GM23338 (cell line): ENCODE measurements around the gene CAMTA1. TPM values are rescaled to one million over a fixed set of nuclear protein-coding genes. Genes with fewer than 3 reads are reported as not detected.
A peak's percentile ranks its signal among the peaks of the same experiment; 100 is the strongest.

Experiments
- ATAC-seq: fragments of 200-7000 bp; cut with Tn5 transposase; 3 replicates; pipeline ENCODE4 v1.9.1; 2020
- DNase-seq: peaks from one replicate; pipeline ENCODE4 v3.0.0-alpha.2; 2015; ENCODE audit warnings: low spot score
- H2AFZ ChIP-seq: fragments of 200-600 bp; sonication (generic); 2 replicates; pipeline ENCODE4 v1.8.0; 2016; ENCODE audit warnings: antibody characterized with exemption, mild to moderate bottlenecking, moderate library complexity
- H3F3A ChIP-seq: fragments of 200-600 bp; sonication (generic); replicated peaks from 2 replicates; pipeline ENCODE4 v1.8.0; 2017; ENCODE audit warnings: antibody characterized with exemption, mixed run types, low read depth
- H3K27ac ChIP-seq: fragments of 200-600 bp; sonication (generic); 2 replicates; pipeline ENCODE4 v1.6.1; 2016; ENCODE audit warnings: low read depth
- H3K27me3 ChIP-seq: fragments of 200-600 bp; sonication (generic); 2 replicates; pipeline ENCODE4 v1.8.0; 2016; ENCODE audit warnings: mild to moderate bottlenecking, mixed run types, moderate library complexity; ENCODE audit not compliant: insufficient read depth
- H3K36me3 ChIP-seq: fragments of 200-600 bp; sonication (generic); 2 replicates; pipeline ENCODE4 v1.8.0; 2016; ENCODE audit warnings: mild to moderate bottlenecking; ENCODE audit not compliant: insufficient read depth
- H3K4me1 ChIP-seq: fragments of 200-600 bp; sonication (generic); 2 replicates; pipeline ENCODE4 v1.8.0; 2016; ENCODE audit warnings: mild to moderate bottlenecking, moderate library complexity; ENCODE audit not compliant: insufficient read depth
- H3K4me2 ChIP-seq: fragments of 200-600 bp; sonication (generic); 2 replicates; pipeline ENCODE4 v1.7.1; 2017; ENCODE audit warnings: mixed run types
- H3K4me3 ChIP-seq: fragments of 200-600 bp; sonication (generic); 2 replicates; pipeline ENCODE4 v1.6.1; 2016; ENCODE audit warnings: mixed run types
- H3K79me2 ChIP-seq: fragments of 200-600 bp; sonication (generic); replicated peaks from 2 replicates; pipeline ENCODE4 v1.8.0; 2017; ENCODE audit warnings: mild to moderate bottlenecking; ENCODE audit not compliant: insufficient read depth
- H3K9me2 ChIP-seq: fragments of 200-600 bp; sonication (generic); 2 replicates; pipeline ENCODE4 v1.8.0; 2017; ENCODE audit not compliant: insufficient read depth
- H4K20me1 ChIP-seq: fragments of 200-600 bp; sonication (generic); replicated peaks from 2 replicates; pipeline ENCODE4 v1.8.0; 2017; ENCODE audit warnings: mild to moderate bottlenecking; ENCODE audit not compliant: insufficient read depth
- H3K27ac Mint-ChIP-seq: 2 replicates; pipeline ENCODE4 v1.8.0; 2020; ENCODE audit warnings: inconsistent platforms, mild to moderate bottlenecking, moderate library complexity, mixed read lengths
- H3K27me3 Mint-ChIP-seq: 3 replicates; pipeline ENCODE4 v1.8.0; 2022; ENCODE audit warnings: low read depth, mild to moderate bottlenecking, moderate library complexity, mixed read lengths, inconsistent platforms; ENCODE audit not compliant: insufficient read depth, poor library complexity
- H3K36me3 Mint-ChIP-seq: 3 replicates; pipeline ENCODE4 v1.8.0; 2021; ENCODE audit warnings: low read depth, mild to moderate bottlenecking, inconsistent platforms, moderate library complexity, mixed read lengths
- H3K4me1 Mint-ChIP-seq: 3 replicates; pipeline ENCODE4 v1.8.0; 2020; ENCODE audit warnings: mild to moderate bottlenecking, inconsistent platforms, mixed read lengths
- H3K4me3 Mint-ChIP-seq: 3 replicates; pipeline ENCODE4 v1.8.0; 2021; ENCODE audit warnings: moderate library complexity, mild to moderate bottlenecking, inconsistent platforms, mixed read lengths
- H3K9me3 Mint-ChIP-seq: 3 replicates; pipeline ENCODE4 v1.8.0; 2020; ENCODE audit warnings: moderate library complexity, mild to moderate bottlenecking, inconsistent platforms, mixed read lengths
- CREB1 ChIP-seq: fragments of 250-450 bp; sonication (Bioruptor Pico); IDR thresholded peaks from 2 replicates; pipeline ENCODE4 v1.5.0; 2020; ENCODE audit warnings: low read depth, mild to moderate bottlenecking, moderate library complexity
- EZH2 ChIP-seq: fragments of 200-600 bp; sonication (generic); IDR thresholded peaks from one replicate; pipeline ENCODE4 v1.8.0; 2017; ENCODE audit warnings: antibody characterized with exemption, mild to moderate bottlenecking, low read depth; ENCODE audit not compliant: unreplicated experiment
- EZH2phosphoT487 ChIP-seq: fragments of 200-600 bp; sonication (generic); IDR thresholded peaks from one replicate; pipeline ENCODE4 v1.8.1; 2018; ENCODE audit warnings: antibody characterized with exemption; ENCODE audit not compliant: unreplicated experiment
- JUNB ChIP-seq: IDR thresholded peaks from one replicate; pipeline ENCODE4 v1.6.1; 2016; ENCODE audit warnings: antibody characterized with exemption; ENCODE audit not compliant: unreplicated experiment
- POLR2AphosphoS5 ChIP-seq: IDR thresholded peaks from 2 replicates; pipeline ENCODE4 v1.6.1; 2016; ENCODE audit warnings: antibody characterized with exemption, low read depth
- STAT1 ChIP-seq: IDR thresholded peaks from one replicate; pipeline ENCODE4 v1.6.1; 2016; ENCODE audit warnings: antibody characterized with exemption; ENCODE audit not compliant: unreplicated experiment
- ZNF114 ChIP-seq: fragments of 250-450 bp; sonication (Bioruptor Pico); IDR thresholded peaks from 2 replicates; pipeline ENCODE4 v1.5.0; 2020; ENCODE audit warnings: mild to moderate bottlenecking, moderate library complexity
- ZNF331 ChIP-seq: fragments of 250-450 bp; sonication (Bioruptor Pico); IDR thresholded peaks from 2 replicates; pipeline ENCODE4 v1.5.0; 2020; ENCODE audit warnings: low read depth, mild to moderate bottlenecking, moderate library complexity
- polyA plus RNA-seq: library from polyadenylated mRNA; unstranded; fragments of >200 nt; fragmentation: Nextera tagmentation; extraction: Ambion mirVana; gene quantifications from 2 replicates; pipeline ENCODE4 v1.2.1, GENCODE V29; 2016
- total RNA-seq: library from RNA; depleted of rRNA; stranded (reverse); fragments of >200 nt; shearing (Covaris generic); gene quantifications from 2 replicates; pipeline ENCODE4 v1.2.3, GENCODE V29; 2014
- TF ChIP-seq, protein P1 (sequence below), 2 experiments: fragments of 200-600 bp in 1 of 2; sonication (generic) in 1 of 2; conservative IDR thresholded peaks; 2 replicates each; pipeline versions ENCODE4 v1.5.1 to v1.6.1; 2016 to 2017; ENCODE audit warnings: antibody characterized with exemption in 2 of 2, low read depth in 2 of 2, mild to moderate bottlenecking in 2 of 2, moderate library complexity in 1 of 2
- TF ChIP-seq, protein P2 (sequence below): IDR thresholded peaks from 2 replicates; pipeline ENCODE4 v1.6.1; 2016; ENCODE audit warnings: antibody characterized with exemption
- TF ChIP-seq, protein P3 (sequence below): IDR thresholded peaks from one replicate; pipeline ENCODE4 v1.6.1; 2018; ENCODE audit warnings: antibody characterized with exemption; ENCODE audit not compliant: unreplicated experiment

CAMTA1 gene
- total and polyA plus RNA-seq, 2 experiments from 2014 or later, result 115 to 519 TPM

DNA sequence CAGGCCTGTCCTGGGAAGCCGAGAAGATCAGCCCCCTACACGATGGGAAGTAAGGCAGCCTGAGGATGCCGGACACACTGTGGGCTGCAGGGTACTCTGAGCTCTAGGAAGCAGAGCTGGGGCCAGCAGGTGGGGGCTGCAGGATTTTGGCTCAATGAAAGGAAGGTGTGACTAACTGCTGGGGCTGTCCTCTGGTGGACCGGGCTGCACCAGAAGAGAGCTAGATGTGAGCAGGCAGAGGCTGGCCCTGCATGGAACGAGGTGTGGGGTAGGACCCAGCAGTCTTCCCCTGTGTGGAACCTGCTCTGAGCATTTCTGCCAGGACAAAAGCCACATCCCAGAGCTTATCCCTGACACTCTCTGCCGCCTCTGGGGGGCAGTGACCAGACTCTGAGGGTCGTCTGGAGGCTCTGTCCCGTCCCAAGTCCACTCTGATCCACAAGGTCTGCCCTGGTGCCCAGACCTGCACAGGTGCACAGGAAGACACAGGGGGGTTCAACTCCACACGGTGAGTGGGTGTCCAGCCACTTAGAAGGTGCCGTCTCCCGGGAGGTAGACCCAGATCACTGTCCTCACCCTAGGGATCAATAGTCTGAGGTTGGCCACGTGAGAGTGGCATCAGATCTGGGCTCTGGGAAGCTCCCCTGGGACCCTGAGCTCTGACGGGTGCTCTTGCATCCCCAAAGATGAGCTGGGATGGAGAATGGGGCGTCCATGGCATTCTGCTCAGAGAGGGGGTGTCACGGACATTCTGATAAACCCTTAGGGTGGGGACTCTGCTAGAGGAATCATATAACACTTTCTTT is 798.2 kb downstream of the CAMTA1 start (continued):
- TF ChIP-seq ZNF114, result no peak
- TF ChIP-seq, protein P1, sequence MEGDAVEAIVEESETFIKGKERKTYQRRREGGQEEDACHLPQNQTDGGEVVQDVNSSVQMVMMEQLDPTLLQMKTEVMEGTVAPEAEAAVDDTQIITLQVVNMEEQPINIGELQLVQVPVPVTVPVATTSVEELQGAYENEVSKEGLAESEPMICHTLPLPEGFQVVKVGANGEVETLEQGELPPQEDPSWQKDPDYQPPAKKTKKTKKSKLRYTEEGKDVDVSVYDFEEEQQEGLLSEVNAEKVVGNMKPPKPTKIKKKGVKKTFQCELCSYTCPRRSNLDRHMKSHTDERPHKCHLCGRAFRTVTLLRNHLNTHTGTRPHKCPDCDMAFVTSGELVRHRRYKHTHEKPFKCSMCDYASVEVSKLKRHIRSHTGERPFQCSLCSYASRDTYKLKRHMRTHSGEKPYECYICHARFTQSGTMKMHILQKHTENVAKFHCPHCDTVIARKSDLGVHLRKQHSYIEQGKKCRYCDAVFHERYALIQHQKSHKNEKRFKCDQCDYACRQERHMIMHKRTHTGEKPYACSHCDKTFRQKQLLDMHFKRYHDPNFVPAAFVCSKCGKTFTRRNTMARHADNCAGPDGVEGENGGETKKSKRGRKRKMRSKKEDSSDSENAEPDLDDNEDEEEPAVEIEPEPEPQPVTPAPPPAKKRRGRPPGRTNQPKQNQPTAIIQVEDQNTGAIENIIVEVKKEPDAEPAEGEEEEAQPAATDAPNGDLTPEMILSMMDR (conservative IDR thresholded peaks at IDR 0.05; ENCODE audit: low read depth in 2 of 2), result peak in 1 of 2 experiments; percentile 29; a peak in 2 of 4 replicates

DNA sequence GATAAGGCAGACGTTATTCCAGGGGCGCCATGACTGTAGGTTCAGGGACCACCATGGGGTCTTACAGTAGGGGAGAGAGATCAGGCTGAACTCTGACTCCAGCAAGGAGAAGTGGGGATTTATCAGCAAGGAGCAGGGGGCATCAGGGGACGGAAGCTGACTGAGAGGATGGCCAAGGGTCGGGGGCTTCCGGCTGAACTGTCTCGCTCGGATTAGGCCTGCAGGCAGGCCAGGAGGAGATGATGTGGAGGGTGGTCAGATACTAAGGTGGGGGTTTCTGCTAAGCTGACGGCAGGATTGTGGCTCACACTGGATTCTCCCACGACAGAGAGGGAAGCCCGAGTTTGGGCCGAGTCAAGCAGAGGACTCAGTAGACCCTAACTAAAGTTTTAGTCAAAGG is 798.9 kb downstream of the CAMTA1 start:
- no peaks in the 10 kb centered on the region for H3K36me3 Mint-ChIP-seq
- no peaks in the 10 kb centered on the region for H3K36me3 ChIP-seq
- H3F3A ChIP-seq, result no peaks in the 10 kb centered on the region
- no peak overlapping the region for H3K27ac ChIP-seq
- peaks cover 18% of the 10 kb centered on the region for H3K27me3 Mint-ChIP-seq
- no peak overlapping the region for H3K4me3 Mint-ChIP-seq
- ATAC-seq (no peak), DNase-seq (no peak)
- H4K20me1 ChIP-seq, result no peaks in the 10 kb centered on the region
- H3K4me1 ChIP-seq, result no peaks in the 10 kb centered on the region
- no peak overlapping the region for H2AFZ ChIP-seq
- no peak overlapping the region for H3K4me2 ChIP-seq
- no peak overlapping the region for H3K27ac Mint-ChIP-seq
- H3K4me3 ChIP-seq, result no peak overlapping the region
- no peaks in the 10 kb centered on the region for H3K9me3 Mint-ChIP-seq
- no peaks in the 10 kb centered on the region for H3K9me2 ChIP-seq
- no peaks in the 10 kb centered on the region for H3K27me3 ChIP-seq
- no peaks in the 10 kb centered on the region for H3K79me2 ChIP-seq
- peaks cover 6% of the 10 kb centered on the region; the same call in 1 of the 3 replicates for H3K4me1 Mint-ChIP-seq
- TF ChIP-seq, protein P2, sequence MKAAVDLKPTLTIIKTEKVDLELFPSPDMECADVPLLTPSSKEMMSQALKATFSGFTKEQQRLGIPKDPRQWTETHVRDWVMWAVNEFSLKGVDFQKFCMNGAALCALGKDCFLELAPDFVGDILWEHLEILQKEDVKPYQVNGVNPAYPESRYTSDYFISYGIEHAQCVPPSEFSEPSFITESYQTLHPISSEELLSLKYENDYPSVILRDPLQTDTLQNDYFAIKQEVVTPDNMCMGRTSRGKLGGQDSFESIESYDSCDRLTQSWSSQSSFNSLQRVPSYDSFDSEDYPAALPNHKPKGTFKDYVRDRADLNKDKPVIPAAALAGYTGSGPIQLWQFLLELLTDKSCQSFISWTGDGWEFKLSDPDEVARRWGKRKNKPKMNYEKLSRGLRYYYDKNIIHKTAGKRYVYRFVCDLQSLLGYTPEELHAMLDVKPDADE, result no peak
- no peak for TF ChIP-seq ZNF114

DNA sequence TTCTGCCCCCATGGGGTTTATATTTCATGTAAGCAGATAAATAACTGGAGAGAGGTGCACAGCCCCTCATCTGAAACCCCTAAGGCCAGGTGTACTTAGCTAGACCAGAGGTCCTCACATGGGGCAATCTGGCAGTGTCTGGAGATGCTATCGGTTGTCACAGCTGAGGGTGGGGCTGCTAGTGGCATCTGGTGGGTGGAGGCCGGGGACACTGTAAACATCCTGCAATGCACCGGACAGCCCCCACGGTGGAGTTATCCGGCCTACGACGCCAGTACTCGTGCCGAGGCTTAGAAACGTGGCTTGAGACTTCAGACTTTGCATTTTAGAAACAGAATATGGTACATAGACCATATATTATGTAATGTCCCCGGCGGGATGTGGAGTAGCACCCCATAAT is 799.4 kb downstream of the CAMTA1 start:
- H3K9me3 Mint-ChIP-seq, result no peaks in the 10 kb centered on the region
- peaks cover 6% of the 10 kb centered on the region; the same call in 1 of the 3 replicates for H3K4me1 Mint-ChIP-seq
- Histone ChIP-seq H4K20me1 (no peaks in the 10 kb centered on the region), H3K27ac (no peak overlapping the region), H3K27me3 (no peaks in the 10 kb centered on the region), H3K9me2 (no peaks in the 10 kb centered on the region), H3K79me2 (no peaks in the 10 kb centered on the region), H3K4me1 (no peaks in the 10 kb centered on the region), H3K36me3 (no peaks in the 10 kb centered on the region), H3F3A (no peaks in the 10 kb centered on the region), H3K4me2 (no peak overlapping the region), H3K4me3 (no peak overlapping the region), H2AFZ (no peak overlapping the region)
- H3K27me3 Mint-ChIP-seq, result peaks cover 15% of the 10 kb centered on the region
- no peak for ATAC-seq
- DNase-seq, result no peak
- no peak for TF ChIP-seq ZNF331 (CRISPR knock-in tag)
- no peak for TF ChIP-seq EZH2
- TF ChIP-seq ZNF114, result no peak
- TF ChIP-seq STAT1, result no peak
- no peak for TF ChIP-seq POLR2AphosphoS5
- TF ChIP-seq, protein P3, sequence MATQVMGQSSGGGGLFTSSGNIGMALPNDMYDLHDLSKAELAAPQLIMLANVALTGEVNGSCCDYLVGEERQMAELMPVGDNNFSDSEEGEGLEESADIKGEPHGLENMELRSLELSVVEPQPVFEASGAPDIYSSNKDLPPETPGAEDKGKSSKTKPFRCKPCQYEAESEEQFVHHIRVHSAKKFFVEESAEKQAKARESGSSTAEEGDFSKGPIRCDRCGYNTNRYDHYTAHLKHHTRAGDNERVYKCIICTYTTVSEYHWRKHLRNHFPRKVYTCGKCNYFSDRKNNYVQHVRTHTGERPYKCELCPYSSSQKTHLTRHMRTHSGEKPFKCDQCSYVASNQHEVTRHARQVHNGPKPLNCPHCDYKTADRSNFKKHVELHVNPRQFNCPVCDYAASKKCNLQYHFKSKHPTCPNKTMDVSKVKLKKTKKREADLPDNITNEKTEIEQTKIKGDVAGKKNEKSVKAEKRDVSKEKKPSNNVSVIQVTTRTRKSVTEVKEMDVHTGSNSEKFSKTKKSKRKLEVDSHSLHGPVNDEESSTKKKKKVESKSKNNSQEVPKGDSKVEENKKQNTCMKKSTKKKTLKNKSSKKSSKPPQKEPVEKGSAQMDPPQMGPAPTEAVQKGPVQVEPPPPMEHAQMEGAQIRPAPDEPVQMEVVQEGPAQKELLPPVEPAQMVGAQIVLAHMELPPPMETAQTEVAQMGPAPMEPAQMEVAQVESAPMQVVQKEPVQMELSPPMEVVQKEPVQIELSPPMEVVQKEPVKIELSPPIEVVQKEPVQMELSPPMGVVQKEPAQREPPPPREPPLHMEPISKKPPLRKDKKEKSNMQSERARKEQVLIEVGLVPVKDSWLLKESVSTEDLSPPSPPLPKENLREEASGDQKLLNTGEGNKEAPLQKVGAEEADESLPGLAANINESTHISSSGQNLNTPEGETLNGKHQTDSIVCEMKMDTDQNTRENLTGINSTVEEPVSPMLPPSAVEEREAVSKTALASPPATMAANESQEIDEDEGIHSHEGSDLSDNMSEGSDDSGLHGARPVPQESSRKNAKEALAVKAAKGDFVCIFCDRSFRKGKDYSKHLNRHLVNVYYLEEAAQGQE, result no peak
- no peak for TF ChIP-seq EZH2phosphoT487
- TF ChIP-seq, protein P2, result no peak
- TF ChIP-seq JUNB, result no peak
- TF ChIP-seq CREB1 (CRISPR knock-in tag), result no peak
- no peaks in the 10 kb centered on the region for H3K36me3 Mint-ChIP-seq
- no peak overlapping the region for H3K4me3 Mint-ChIP-seq
- H3K27ac Mint-ChIP-seq, result no peak overlapping the region
